Spleen (tissue), 7 donors: ENCODE data around the gene SCN9A.

Experiments
- CTCF ChIP-seq, 11 experiments: fragments of 200-600 bp in 7 of 11; fragments of 450-650 bp in 4 of 11; sonication (generic) in 4 of 11; IDR thresholded peaks in 8 of 11; conservative IDR thresholded peaks in 3 of 11; 1 replicate in 7 of 11; 2 replicates in 4 of 11; pipeline versions ENCODE4 v1.4.0 to v1.8.0; 2016 to 2021; ENCODE audit warnings: antibody characterized with exemption in 11 of 11, inconsistent platforms in 4 of 11, mild to moderate bottlenecking in 1 of 11
- POLR2A ChIP-seq, 3 donors: fragments of 450-650 bp; IDR thresholded peaks; one replicate each; pipeline ENCODE4 v1.5.1; 2017; ENCODE audit warnings: antibody characterized with exemption in 3 of 3, mild to moderate bottlenecking in 1 of 3
- POLR2AphosphoS5 ChIP-seq, 3 donors: sonication (generic); formaldehyde crosslinking; IDR thresholded peaks; one replicate each; pipeline ENCODE4 v1.5.1; 2017; ENCODE audit warnings: antibody characterized with exemption in 3 of 3
- donor health status: DM: no; HTN: no; CAD: no; lungs with moderate emphysema.
- donor health status: DM: no; HTN: no; CAD: no.
- donor health status: DM: no; HTN: no; CAD: no.

GRCh38 chr2:166419616-166419934 is 43.8 kb upstream of the SCN9A start:
- TF ChIP-seq CTCF (IDR thresholded peaks at IDR 0.05 in 8 of 11, conservative IDR thresholded peaks at IDR 0.05 in 3 of 11) (peak in 3 of 11 experiments; percentile 17 to 39 (median 23)), POLR2A (IDR thresholded peaks at IDR 0.05) (no peak), POLR2AphosphoS5 (IDR thresholded peaks at IDR 0.05) (no peak)
